Measurements from ENCODE around the gene CMTM4.

The CMTM4 gene

GRCh38 chr16:66590322-66590721 lies 106.2 kb downstream of the CMTM4 start:
- DNase-seq (ENCODE audit: low spot score), result peak; percentile 50
- in situ Hi-C loops (cut with MboI; ENCODE audit: low sequenced_read_pairs, unreplicated experiment), result no loop called here
- no peak for TF ChIP-seq CTCF (IDR thresholded peaks at IDR 0.05; ENCODE audit: borderline replicate concordance, control extremely low read depth, extremely low read depth, insufficient read depth, missing control alignments)

GRCh38 chr16:66588981-66589713 lies 107.4 kb downstream of the CMTM4 start:
- in situ Hi-C loops (cut with MboI; ENCODE audit: low sequenced_read_pairs, unreplicated experiment), result loop anchor here (10.0 kb wide), 1 partner anchor 174 kb away; no protein-coding TSS in a partner anchor
- DNase-seq (ENCODE audit: low spot score), result peak; percentile 87
- peak; percentile 88 for TF ChIP-seq CTCF (IDR thresholded peaks at IDR 0.05; ENCODE audit: borderline replicate concordance, control extremely low read depth, extremely low read depth, insufficient read depth, missing control alignments)

- DNase-seq (ENCODE audit: low spot score), result no peak
- no peak for TF ChIP-seq CTCF (IDR thresholded peaks at IDR 0.05; ENCODE audit: borderline replicate concordance, control extremely low read depth, extremely low read depth, insufficient read depth, missing control alignments)
- in situ Hi-C loops (cut with MboI; ENCODE audit: low sequenced_read_pairs, unreplicated experiment), result loop anchor here (10.0 kb wide), 1 partner anchor 173 kb away; no protein-coding TSS in a partner anchor
Observed at GRCh38 chr16:66587881-66588600, 108.5 kb downstream of the CMTM4 start.

- no peak for TF ChIP-seq CTCF (IDR thresholded peaks at IDR 0.05; ENCODE audit: borderline replicate concordance, control extremely low read depth, extremely low read depth, insufficient read depth, missing control alignments)
- in situ Hi-C loops (cut with MboI; ENCODE audit: low sequenced_read_pairs, unreplicated experiment), result loop anchor here (10.0 kb wide), 1 partner anchor 171 kb away; no protein-coding TSS in a partner anchor
- DNase-seq (ENCODE audit: low spot score), result no peak
Observed at GRCh38 chr16:66585481-66586239, 110.9 kb downstream of the CMTM4 start.

- no peak for TF ChIP-seq CTCF (IDR thresholded peaks at IDR 0.05; ENCODE audit: borderline replicate concordance, control extremely low read depth, extremely low read depth, insufficient read depth, missing control alignments)
- no peak for DNase-seq (ENCODE audit: low spot score)
- in situ Hi-C loops (cut with MboI; ENCODE audit: low sequenced_read_pairs, unreplicated experiment), result loop anchor here (10.0 kb wide), 1 partner anchor 167 kb away; no protein-coding TSS in a partner anchor
Observed at GRCh38 chr16:66581246-66581952, 115.1 kb downstream of the CMTM4 start.

All from GM13976 (cell line).